ENCODE results near the gene IL17RD.

The IL17RD gene

GRCh38 chr3:57080171-57080570, 85.0 kb downstream of the IL17RD start:
- TF ChIP-seq, protein P1, sequence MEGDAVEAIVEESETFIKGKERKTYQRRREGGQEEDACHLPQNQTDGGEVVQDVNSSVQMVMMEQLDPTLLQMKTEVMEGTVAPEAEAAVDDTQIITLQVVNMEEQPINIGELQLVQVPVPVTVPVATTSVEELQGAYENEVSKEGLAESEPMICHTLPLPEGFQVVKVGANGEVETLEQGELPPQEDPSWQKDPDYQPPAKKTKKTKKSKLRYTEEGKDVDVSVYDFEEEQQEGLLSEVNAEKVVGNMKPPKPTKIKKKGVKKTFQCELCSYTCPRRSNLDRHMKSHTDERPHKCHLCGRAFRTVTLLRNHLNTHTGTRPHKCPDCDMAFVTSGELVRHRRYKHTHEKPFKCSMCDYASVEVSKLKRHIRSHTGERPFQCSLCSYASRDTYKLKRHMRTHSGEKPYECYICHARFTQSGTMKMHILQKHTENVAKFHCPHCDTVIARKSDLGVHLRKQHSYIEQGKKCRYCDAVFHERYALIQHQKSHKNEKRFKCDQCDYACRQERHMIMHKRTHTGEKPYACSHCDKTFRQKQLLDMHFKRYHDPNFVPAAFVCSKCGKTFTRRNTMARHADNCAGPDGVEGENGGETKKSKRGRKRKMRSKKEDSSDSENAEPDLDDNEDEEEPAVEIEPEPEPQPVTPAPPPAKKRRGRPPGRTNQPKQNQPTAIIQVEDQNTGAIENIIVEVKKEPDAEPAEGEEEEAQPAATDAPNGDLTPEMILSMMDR (IDR thresholded peaks at IDR 0.05; ENCODE audit: control insufficient read depth, extremely low read depth, insufficient read depth), result no peak
- no peak for DNase-seq (ENCODE audit: low read depth)
- H3K4me3 ChIP-seq (ENCODE audit: low read depth, low read length), result no peak overlapping the region

GRCh38 chr3:57079474-57079831, 85.7 kb downstream of the IL17RD start:
- peak overlapping the region; percentile 52 for H3K4me3 ChIP-seq (ENCODE audit: low read depth, low read length)
- TF ChIP-seq, protein P1 (IDR thresholded peaks at IDR 0.05; ENCODE audit: control insufficient read depth, extremely low read depth, insufficient read depth), result no peak
- DNase-seq (ENCODE audit: low read depth), result no peak

DNA sequence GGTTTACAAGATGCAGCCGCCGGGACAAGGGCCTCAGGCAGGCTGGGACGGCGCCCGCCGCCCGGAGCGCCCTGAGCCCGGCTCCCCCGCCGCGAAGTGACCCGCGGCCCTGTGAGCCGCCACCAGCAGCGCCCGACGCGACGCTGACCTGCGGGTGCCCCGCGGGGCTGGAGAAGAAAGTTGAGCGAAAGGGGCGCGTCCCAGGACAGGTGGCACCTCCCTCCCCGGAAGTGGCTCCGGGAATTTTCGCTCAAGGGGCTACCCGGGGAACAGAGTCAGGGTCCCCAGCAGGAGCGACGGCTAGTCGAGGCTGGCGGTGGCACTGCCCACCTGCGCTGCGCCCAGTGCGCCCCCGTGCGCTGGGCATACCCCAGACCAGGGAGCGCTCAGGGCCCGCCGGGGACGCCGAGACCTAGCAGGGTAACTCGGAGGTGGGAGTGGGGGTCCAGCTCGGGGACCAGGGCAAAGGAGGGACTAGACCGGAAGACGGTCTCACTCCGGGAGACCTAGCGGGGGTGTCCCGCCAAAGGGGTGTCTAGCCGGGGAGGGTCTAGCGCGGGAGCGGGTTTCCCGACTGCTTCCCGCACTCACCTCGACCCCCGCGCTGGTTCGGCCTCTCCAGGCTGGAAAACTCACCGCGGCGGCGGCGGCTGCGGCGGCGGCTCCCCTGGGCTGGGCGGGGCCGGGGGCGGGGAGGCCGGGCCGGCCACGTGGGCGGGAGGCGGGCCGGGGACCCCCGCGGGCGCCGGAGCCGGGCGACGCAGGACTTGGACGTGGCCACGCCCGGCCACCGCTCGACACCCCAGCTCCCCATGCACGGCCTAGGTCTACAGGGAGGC, 86.3 kb downstream of the IL17RD start:
- no peak for DNase-seq (ENCODE audit: low read depth)
- H3K4me3 ChIP-seq (ENCODE audit: low read depth, low read length), result peak overlapping the region; percentile 52
- TF ChIP-seq, protein P1 (IDR thresholded peaks at IDR 0.05; ENCODE audit: control insufficient read depth, extremely low read depth, insufficient read depth), result 0 out of 2 replicates have a peak, but pooled peaks have one; percentile 24

GRCh38 chr3:57078344-57078634, 86.9 kb downstream of the IL17RD start:
- peak overlapping the region; percentile 52 for H3K4me3 ChIP-seq (ENCODE audit: low read depth, low read length)
- no peak for DNase-seq (ENCODE audit: low read depth)
- TF ChIP-seq, protein P1 (IDR thresholded peaks at IDR 0.05; ENCODE audit: control insufficient read depth, extremely low read depth, insufficient read depth), result no peak

DNA sequence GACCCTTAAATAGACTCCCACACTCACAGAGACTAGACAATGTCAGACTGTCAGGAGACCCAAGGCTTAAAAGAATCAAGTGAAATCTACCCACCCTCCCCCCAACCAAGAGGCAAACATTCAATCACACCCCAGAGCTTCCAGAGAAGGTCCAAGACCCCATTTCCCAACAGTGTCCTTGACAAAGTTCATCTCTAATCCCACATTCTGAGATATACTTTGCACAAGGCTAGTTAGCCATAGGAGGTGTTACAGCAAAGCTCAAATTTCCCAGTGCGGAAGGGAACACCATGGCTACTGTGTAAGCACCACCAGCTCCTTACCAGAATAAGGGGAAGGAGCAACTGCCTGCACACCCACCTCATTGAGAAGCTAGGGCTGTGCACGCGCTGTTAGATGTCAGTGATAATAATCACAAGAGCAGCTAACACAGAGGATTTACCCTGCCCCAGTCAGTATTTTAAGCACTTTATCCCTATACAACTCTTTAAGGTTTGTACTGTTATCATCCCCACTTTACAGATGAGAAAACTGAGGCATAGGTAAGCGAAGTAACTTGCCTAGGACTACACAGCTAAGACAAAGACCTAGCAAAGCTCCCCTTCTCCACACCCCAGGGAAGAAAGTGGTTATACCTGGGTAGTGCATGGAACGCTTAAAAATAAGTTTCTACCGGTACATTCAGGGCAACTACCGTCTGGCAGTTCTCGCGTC, 87.4 kb downstream of the IL17RD start:
- no peak overlapping the region for H3K4me3 ChIP-seq (ENCODE audit: low read depth, low read length)
- TF ChIP-seq, protein P1 (IDR thresholded peaks at IDR 0.05; ENCODE audit: control insufficient read depth, extremely low read depth, insufficient read depth), result no peak
- DNase-seq (ENCODE audit: low read depth), result no peak

GRCh38 chr3:57076422-57076951, 88.7 kb downstream of the IL17RD start:
- TF ChIP-seq, protein P1 (IDR thresholded peaks at IDR 0.05; ENCODE audit: control insufficient read depth, extremely low read depth, insufficient read depth), result no peak

More at GRCh38 chr3:57076422-57076951, 88.7 kb downstream of the IL17RD start:
- DNase-seq (ENCODE audit: low read depth), result no peak
- no peak overlapping the region for H3K4me3 ChIP-seq (ENCODE audit: low read depth, low read length)
